Activated B cell treated with CpG ODN at 0.5 μM for 24 hours (primary cell): ENCODE results near the gene POLR3GL. TPM values are rescaled to one million over a fixed set of nuclear protein-coding genes. Genes with fewer than 3 reads are reported as not detected.

ENCODE experiments used
- ATAC-seq: fragments of 200-7000 bp; cut with Tn5 transposase; one replicate; pipeline ENCODE4 v1.10.0; 2021; ENCODE audit warnings: low read depth, mild to moderate bottlenecking, moderate library complexity
- CTCF ChIA-PET: fragments of 350-600 bp; sonication (Branson Sonifier 250); formaldehyde crosslinking; loops from one replicate; lab custom pipeline; 2021; ENCODE audit warnings: antibody characterized with exemption; lab: Charles Lee
- POLR2A ChIA-PET: fragments of 350-600 bp; sonication (Branson Sonifier 250); formaldehyde crosslinking; loops from one replicate; lab custom pipeline; 2021; ENCODE audit warnings: antibody characterized with exemption; lab: Charles Lee
- DNase-seq: peaks from one replicate; pipeline ENCODE4 v3.0.0; 2022
- H3K27ac Mint-ChIP-seq: one replicate; pipeline ENCODE4 v1.8.0; 2020; ENCODE audit warnings: mixed read lengths
- H3K27me3 Mint-ChIP-seq: one replicate; pipeline ENCODE4 v1.8.0; 2021; ENCODE audit warnings: mixed read lengths
- H3K36me3 Mint-ChIP-seq: one replicate; pipeline ENCODE4 v1.8.0; 2021; ENCODE audit warnings: low read depth, mixed read lengths
- H3K4me1 Mint-ChIP-seq: one replicate; pipeline ENCODE4 v1.8.0; 2021; ENCODE audit warnings: mixed read lengths
- H3K4me3 Mint-ChIP-seq: one replicate; pipeline ENCODE4 v1.8.0; 2020; ENCODE audit warnings: mild to moderate bottlenecking, mixed read lengths
- H3K9me3 Mint-ChIP-seq: one replicate; pipeline ENCODE4 v1.8.0; 2020; ENCODE audit warnings: mixed read lengths
- intact Hi-C: fragments of 100-400 bp; cut with micrococcal nuclease; formaldehyde crosslinking; loops from one replicate; pipeline ENCODE4 v1.15.1; 2024
- total RNA-seq: library from RNA; stranded (reverse); gene quantifications from 2 replicates; pipeline ENCODE4 v1.2.3, GENCODE V29; 2022
- TF ChIP-seq, protein P1 (sequence below): fragments of 200-600 bp; IDR thresholded peaks from one replicate; pipeline ENCODE4 v1.8.0; 2022; ENCODE audit warnings: antibody characterized with exemption, mild to moderate bottlenecking

POLR3GL gene
- total RNA-seq, 1 donor from 2014 or later = 22.7 TPM

DNA sequence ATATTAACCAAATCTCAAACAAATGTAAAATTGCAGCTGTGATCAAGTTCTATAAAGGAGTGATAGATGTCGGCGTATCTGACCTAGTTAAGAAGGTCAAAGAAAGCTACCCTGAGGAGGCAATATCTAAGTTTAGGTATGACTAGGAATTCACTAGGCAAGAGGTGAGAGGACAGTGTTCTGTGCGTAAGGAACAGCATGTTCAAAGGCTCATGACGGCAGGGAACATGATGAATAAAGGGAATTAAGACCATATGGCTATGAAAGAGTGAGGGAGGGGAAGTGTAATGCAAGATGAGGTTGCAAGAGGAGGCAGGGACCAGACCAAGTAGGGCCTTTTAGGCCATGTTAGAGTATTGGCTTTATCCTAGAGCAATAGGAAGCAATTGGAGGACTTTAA is 15.3 kb upstream of the POLR3GL start:
- Mint-ChIP-seq H3K4me3 (no peak overlapping the region), H3K27me3 (no peaks in the 10 kb centered on the region), H3K4me1 (peaks cover 2% of the 10 kb centered on the region), H3K9me3 (no peaks in the 10 kb centered on the region), H3K36me3 (peaks cover 37% of the 10 kb centered on the region), H3K27ac (no peak overlapping the region)
- ChIA-PET CTCF (interaction anchor here (1.1 kb wide), 1 partner anchor 8 kb away, joined by 3 read pairs; the partner anchor contains the start of gene LIX1L), POLR2A (interaction anchor here (1.1 kb wide), 1 partner anchor 15 kb away, joined by 3 read pairs; the partner anchor contains the start of genes ANKRD34A and POLR3GL)
- ATAC-seq = no peak
- DNase-seq = no peak
- intact Hi-C loops = no loop called here
- TF ChIP-seq, protein P1, sequence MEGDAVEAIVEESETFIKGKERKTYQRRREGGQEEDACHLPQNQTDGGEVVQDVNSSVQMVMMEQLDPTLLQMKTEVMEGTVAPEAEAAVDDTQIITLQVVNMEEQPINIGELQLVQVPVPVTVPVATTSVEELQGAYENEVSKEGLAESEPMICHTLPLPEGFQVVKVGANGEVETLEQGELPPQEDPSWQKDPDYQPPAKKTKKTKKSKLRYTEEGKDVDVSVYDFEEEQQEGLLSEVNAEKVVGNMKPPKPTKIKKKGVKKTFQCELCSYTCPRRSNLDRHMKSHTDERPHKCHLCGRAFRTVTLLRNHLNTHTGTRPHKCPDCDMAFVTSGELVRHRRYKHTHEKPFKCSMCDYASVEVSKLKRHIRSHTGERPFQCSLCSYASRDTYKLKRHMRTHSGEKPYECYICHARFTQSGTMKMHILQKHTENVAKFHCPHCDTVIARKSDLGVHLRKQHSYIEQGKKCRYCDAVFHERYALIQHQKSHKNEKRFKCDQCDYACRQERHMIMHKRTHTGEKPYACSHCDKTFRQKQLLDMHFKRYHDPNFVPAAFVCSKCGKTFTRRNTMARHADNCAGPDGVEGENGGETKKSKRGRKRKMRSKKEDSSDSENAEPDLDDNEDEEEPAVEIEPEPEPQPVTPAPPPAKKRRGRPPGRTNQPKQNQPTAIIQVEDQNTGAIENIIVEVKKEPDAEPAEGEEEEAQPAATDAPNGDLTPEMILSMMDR = no peak

DNA sequence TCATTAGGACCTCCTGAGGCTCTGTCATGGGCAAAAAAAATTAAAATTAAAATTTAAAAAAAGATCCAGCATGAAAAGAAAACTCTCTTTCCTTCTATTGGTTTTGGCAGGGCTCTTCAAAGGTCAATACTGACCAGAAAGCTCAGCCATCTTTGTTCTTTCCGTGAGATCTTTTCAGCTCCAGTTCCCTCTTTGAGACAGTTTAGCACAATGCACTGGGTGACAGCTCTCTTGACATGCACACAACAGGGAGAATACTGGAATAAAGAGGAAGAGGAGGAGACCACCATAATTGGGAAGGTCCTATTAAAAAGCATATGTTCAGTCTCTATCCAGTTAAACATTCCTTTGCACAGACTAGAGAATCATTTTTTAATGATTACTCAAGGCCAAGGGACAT is 13.0 kb upstream of the POLR3GL start:
- ChIA-PET POLR2A (interaction anchor here (1.0 kb wide), 1 partner anchor 24 kb away, joined by 3 read pairs; the partner anchor contains the start of gene RBM8A), CTCF (no interaction called here)
- intact Hi-C loops = no loop called here
- DNase-seq = no peak
- H3K36me3 Mint-ChIP-seq = peaks cover 30% of the 10 kb centered on the region
- no peaks in the 10 kb centered on the region for H3K27me3 Mint-ChIP-seq
- H3K4me3 Mint-ChIP-seq = no peak overlapping the region
- peaks cover 21% of the 10 kb centered on the region for H3K4me1 Mint-ChIP-seq
- no peak for ATAC-seq
- TF ChIP-seq, protein P1 = no peak
- no peak overlapping the region for H3K27ac Mint-ChIP-seq
- H3K9me3 Mint-ChIP-seq = no peaks in the 10 kb centered on the region

- TF ChIP-seq, protein P1 = no peak
- Mint-ChIP-seq H3K4me1 (peaks cover 31% of the 10 kb centered on the region), H3K27me3 (no peaks in the 10 kb centered on the region), H3K27ac (no peak overlapping the region), H3K9me3 (no peaks in the 10 kb centered on the region), H3K4me3 (no peak overlapping the region), H3K36me3 (peaks cover 25% of the 10 kb centered on the region)
- POLR2A ChIA-PET = interaction anchor here (0.6 kb wide), 1 partner anchor 8 kb away, joined by 3 read pairs; no protein-coding TSS in a partner anchor
- ATAC-seq (no peak), DNase-seq (no peak)
- CTCF ChIA-PET = no interaction called here
- intact Hi-C loops = no loop called here
These were observed 11.6 kb upstream of the POLR3GL start for GRCh38 chr1:145952903-145953302.

DNA sequence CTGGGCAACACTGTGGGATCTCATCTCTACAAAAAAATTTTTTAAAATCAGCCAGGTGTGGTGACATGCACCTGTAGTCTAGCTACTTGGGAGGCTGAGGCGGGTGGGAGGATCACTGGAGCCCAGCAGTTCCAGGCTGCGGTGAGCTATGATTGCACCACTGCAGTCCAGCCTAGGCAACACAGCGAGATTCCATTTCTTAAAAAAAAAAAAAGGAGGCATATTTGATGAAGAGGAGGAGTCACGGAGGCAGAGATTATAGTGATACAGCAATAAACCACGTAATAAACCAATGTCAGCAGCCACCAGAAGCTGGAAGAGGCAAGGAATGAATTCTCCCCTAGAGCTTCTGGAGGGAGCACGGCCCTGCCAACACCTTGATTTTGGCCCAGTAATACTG is 10.6 kb upstream of the POLR3GL start:
- no peak for ATAC-seq
- Mint-ChIP-seq H3K27me3 (no peaks in the 10 kb centered on the region), H3K27ac (no peak overlapping the region), H3K4me3 (no peak overlapping the region), H3K36me3 (peaks cover 25% of the 10 kb centered on the region), H3K9me3 (no peaks in the 10 kb centered on the region), H3K4me1 (peaks cover 40% of the 10 kb centered on the region)
- TF ChIP-seq, protein P1 = no peak
- intact Hi-C loops = no loop called here
- no peak for DNase-seq
- ChIA-PET CTCF (no interaction called here), POLR2A (interaction anchor here (0.6 to 1.9 kb wide), 3 partner anchors 10 to 98 kb away, joined by 3 to 10 read pairs (median 4); partner anchors contain the start of genes ANKRD34A, POLR3GL and RBM8A)

- POLR2A ChIA-PET = interaction anchor here (0.9 to 4.7 kb wide), 6 partner anchors 9 to 96 kb away, joined by 3 to 41 read pairs (median 8); partner anchors contain the start of genes ANKRD34A, PEX11B, POLR3GL and RBM8A
- H3K27ac Mint-ChIP-seq = no peak overlapping the region
These were observed 9.1 kb upstream of the POLR3GL start for GRCh38 chr1:145955436-145955835.

More at GRCh38 chr1:145955436-145955835, 9.1 kb upstream of the POLR3GL start:
- H3K4me3 Mint-ChIP-seq = no peak overlapping the region
- CTCF ChIA-PET = interaction anchor here (1.0 kb wide), 1 partner anchor 10 kb away, joined by 3 read pairs; no protein-coding TSS in a partner anchor
- no peak for ATAC-seq
- H3K27me3 Mint-ChIP-seq = no peaks in the 10 kb centered on the region
- intact Hi-C loops = no loop called here
- H3K9me3 Mint-ChIP-seq = no peaks in the 10 kb centered on the region
- peaks cover 53% of the 10 kb centered on the region for H3K4me1 Mint-ChIP-seq
- TF ChIP-seq, protein P1 = no peak
- DNase-seq = no peak
- peaks cover 16% of the 10 kb centered on the region for H3K36me3 Mint-ChIP-seq
